GM23338 (cell line): ENCODE measurements around the gene TTBK1. TPM values are rescaled to one million over a fixed set of nuclear protein-coding genes. Genes with fewer than 3 reads are reported as not detected.

ENCODE experiments used
- polyA plus RNA-seq: library from polyadenylated mRNA; unstranded; fragments of >200 nt; fragmentation: Nextera tagmentation; extraction: Ambion mirVana; gene quantifications from 2 replicates; pipeline ENCODE4 v1.2.1, GENCODE V29; 2016
- small RNA-seq: library from RNA; depleted of rRNA; stranded (forward); fragments of <200 nt; gene quantifications from one replicate; pipeline ENCODE3, GENCODE V24; 2014; ENCODE audit warnings: low replicate concordance
- total RNA-seq: library from RNA; depleted of rRNA; stranded (reverse); fragments of >200 nt; shearing (Covaris generic); gene quantifications from 2 replicates; pipeline ENCODE4 v1.2.3, GENCODE V29; 2014; rRNA removed

Gene TTBK1
- total and polyA plus RNA-seq, 2 experiments from 2014 or later: 0.29 to 1.1 TPM

Small RNA genes lying within 50 kb of the gene (small RNA-seq; reads per million reads assigned to genes)
- not detected for gene RPL12P47

Other genes with a start within 250 kb of the TTBK1 start
- gene MEA1, start 229.5 kb upstream of the TTBK1 start, total RNA-seq: 65.6 and 70.5 TPM in 2 replicates
- gene MEA1, start 229.5 kb upstream of the TTBK1 start, polyA plus RNA-seq: 205 and 215 TPM in 2 replicates
- gene KLHDC3, start 229.2 kb upstream of the TTBK1 start, total RNA-seq: 182 and 184 TPM in 2 replicates
- 86.2 and 88.2 TPM in 2 replicates for gene KLHDC3, start 229.2 kb upstream of the TTBK1 start, polyA plus RNA-seq
- gene RRP36, start 221.9 kb upstream of the TTBK1 start, total RNA-seq: 98.6 and 106 TPM in 2 replicates
- 63.8 and 64.7 TPM in 2 replicates for gene RRP36, start 221.9 kb upstream of the TTBK1 start, polyA plus RNA-seq
- gene CUL7, start 189.6 kb upstream of the TTBK1 start, total RNA-seq: 9.7 and 13.2 TPM in 2 replicates
- 2.8 and 3.4 TPM in 2 replicates for gene CUL7, start 189.6 kb upstream of the TTBK1 start, polyA plus RNA-seq
- gene MRPL2, start 184.0 kb upstream of the TTBK1 start, total RNA-seq: 32.3 and 40.4 TPM in 2 replicates
- gene MRPL2, start 184.0 kb upstream of the TTBK1 start, polyA plus RNA-seq: 127 and 128 TPM in 2 replicates
- 17.4 and 22.4 TPM in 2 replicates for gene KLC4, start 183.8 kb upstream of the TTBK1 start, total RNA-seq
- 14.9 and 16.6 TPM in 2 replicates for gene KLC4, start 183.8 kb upstream of the TTBK1 start, polyA plus RNA-seq
- gene PTK7, start 167.2 kb upstream of the TTBK1 start, total RNA-seq: 121 and 147 TPM in 2 replicates
- 46.1 and 52.2 TPM in 2 replicates for gene PTK7, start 167.2 kb upstream of the TTBK1 start, polyA plus RNA-seq
- gene SRF, start 72.2 kb upstream of the TTBK1 start, total RNA-seq: 49.7 and 54.9 TPM in 2 replicates
- 9.9 and 13.4 TPM in 2 replicates for gene SRF, start 72.2 kb upstream of the TTBK1 start, polyA plus RNA-seq
- gene CUL9, start 61.3 kb upstream of the TTBK1 start, total RNA-seq: 11.3 and 14.2 TPM in 2 replicates
- gene CUL9, start 61.3 kb upstream of the TTBK1 start, polyA plus RNA-seq: 2.6 and 4.9 TPM in 2 replicates
- 18.0 and 29.2 TPM in 2 replicates for gene DNPH1, start 14.0 kb upstream of the TTBK1 start, total RNA-seq
- 43.4 and 50.0 TPM in 2 replicates for gene DNPH1, start 14.0 kb upstream of the TTBK1 start, polyA plus RNA-seq
- gene SLC22A7, start 54.8 kb downstream of the TTBK1 start, total RNA-seq: not detected in 2 replicates
- 0.14 and 0.31 TPM in 2 replicates for gene SLC22A7, start 54.8 kb downstream of the TTBK1 start, polyA plus RNA-seq
- 18.8 and 22.0 TPM in 2 replicates for gene CRIP3, start 65.3 kb downstream of the TTBK1 start, total RNA-seq
- 36.0 and 39.9 TPM in 2 replicates for gene CRIP3, start 65.3 kb downstream of the TTBK1 start, polyA plus RNA-seq
- gene ZNF318, start 126.2 kb downstream of the TTBK1 start, total RNA-seq: 13.4 and 19.5 TPM in 2 replicates
- gene ZNF318, start 126.2 kb downstream of the TTBK1 start, polyA plus RNA-seq: 8.7 and 10.5 TPM in 2 replicates
- 16.7 and 16.9 TPM in 2 replicates for gene ABCC10, start 184.1 kb downstream of the TTBK1 start, total RNA-seq
- 17.5 and 18.9 TPM in 2 replicates for gene ABCC10, start 184.1 kb downstream of the TTBK1 start, polyA plus RNA-seq
- gene DLK2, start 212.1 kb downstream of the TTBK1 start, total RNA-seq: 0.16 and 0.21 TPM in 2 replicates
- 0.47 and 0.57 TPM in 2 replicates for gene DLK2, start 212.1 kb downstream of the TTBK1 start, polyA plus RNA-seq
- gene TJAP1, start 234.1 kb downstream of the TTBK1 start, total RNA-seq: 33.3 and 34.3 TPM in 2 replicates
- gene TJAP1, start 234.1 kb downstream of the TTBK1 start, polyA plus RNA-seq: 16.9 and 17.6 TPM in 2 replicates